ENCODE results near the gene P2RX7.

DNA sequence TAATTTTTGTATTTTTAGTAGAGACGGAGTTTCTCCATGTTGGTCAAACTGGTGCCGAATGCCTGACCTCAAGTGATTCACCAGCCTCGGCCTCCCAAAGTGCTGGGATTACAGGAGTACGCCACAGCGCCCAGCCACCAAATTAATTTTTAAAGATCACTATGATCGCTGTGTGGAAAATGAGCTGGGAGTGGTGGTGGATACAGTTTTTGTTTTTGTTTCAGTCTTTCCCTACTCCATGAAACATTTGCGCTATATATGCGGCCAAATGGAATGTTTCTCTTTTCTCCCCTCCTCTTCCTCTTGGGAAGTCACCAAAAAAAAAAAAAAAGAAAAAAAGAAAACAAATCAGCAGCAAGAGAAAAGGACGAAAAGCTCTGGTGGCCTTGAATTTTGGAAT, 56.5 kb downstream of the P2RX7 start:
- TF ChIP-seq, protein P1, sequence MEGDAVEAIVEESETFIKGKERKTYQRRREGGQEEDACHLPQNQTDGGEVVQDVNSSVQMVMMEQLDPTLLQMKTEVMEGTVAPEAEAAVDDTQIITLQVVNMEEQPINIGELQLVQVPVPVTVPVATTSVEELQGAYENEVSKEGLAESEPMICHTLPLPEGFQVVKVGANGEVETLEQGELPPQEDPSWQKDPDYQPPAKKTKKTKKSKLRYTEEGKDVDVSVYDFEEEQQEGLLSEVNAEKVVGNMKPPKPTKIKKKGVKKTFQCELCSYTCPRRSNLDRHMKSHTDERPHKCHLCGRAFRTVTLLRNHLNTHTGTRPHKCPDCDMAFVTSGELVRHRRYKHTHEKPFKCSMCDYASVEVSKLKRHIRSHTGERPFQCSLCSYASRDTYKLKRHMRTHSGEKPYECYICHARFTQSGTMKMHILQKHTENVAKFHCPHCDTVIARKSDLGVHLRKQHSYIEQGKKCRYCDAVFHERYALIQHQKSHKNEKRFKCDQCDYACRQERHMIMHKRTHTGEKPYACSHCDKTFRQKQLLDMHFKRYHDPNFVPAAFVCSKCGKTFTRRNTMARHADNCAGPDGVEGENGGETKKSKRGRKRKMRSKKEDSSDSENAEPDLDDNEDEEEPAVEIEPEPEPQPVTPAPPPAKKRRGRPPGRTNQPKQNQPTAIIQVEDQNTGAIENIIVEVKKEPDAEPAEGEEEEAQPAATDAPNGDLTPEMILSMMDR (conservative IDR thresholded peaks at IDR 0.05 in 1 of 2, IDR thresholded peaks at IDR 0.05 in 1 of 2; ENCODE audit: low read depth in 1 of 2, low read length in 2 of 2), result no peak
- TF ChIP-seq EZH2 (IDR thresholded peaks at IDR 0.05; ENCODE audit: low read length, missing control alignments), result no peak
